GM12892 (cell line): ENCODE measurements around the gene CDCA4.

Experiments
- POLR2A ChIP-seq: IDR thresholded peaks from 2 replicates; pipeline ENCODE4 v1.6.1; 2011; ENCODE audit warnings: low read depth, low read length, control low read depth
- POLR2AphosphoS5 ChIP-seq: IDR thresholded peaks from 2 replicates; pipeline ENCODE4 v1.6.1; 2011; ENCODE audit warnings: low read depth, low read length, control low read depth
- TAF1 ChIP-seq: IDR thresholded peaks from 2 replicates; pipeline ENCODE4 v1.6.1; 2011; ENCODE audit warnings: low read depth, mild to moderate bottlenecking, control low read depth, low read length, borderline replicate concordance

DNA sequence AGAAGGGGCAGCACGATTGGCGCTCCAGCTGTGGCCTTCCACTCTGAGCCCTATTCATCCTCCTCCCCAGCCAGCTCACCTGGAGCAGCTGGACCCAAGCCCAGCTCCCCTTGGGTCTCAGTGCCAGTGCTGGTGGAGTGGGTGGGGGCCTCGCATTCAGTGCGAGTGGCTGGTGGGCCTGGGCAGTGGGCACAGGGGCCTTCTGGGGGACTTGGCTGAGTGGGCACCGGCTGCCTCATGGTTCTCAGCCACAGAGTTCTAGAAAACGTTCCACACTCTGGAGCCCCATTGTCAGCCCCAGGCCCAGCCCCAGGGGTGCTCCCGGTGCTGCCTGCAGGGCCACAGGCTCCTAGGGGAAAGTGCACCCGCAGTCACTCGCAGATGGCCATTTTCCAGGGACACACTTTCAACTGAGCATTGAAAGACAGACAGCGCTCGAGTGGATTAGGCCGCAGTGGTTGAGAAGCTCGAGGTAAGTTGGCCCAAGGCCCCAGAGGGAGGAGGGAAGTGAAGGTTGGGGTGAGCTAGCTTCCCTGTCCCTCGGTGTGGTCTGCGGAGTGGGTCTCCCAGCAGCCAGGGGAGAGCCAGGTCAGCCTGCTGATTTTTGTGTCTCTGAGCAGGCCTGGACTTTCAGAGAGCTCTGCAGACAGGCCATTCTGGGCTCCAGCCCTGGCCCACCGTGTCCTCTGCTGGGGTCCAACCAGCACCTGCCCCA is 31.5 kb downstream of the CDCA4 start:
- no peak for TF ChIP-seq TAF1
- no peak for TF ChIP-seq POLR2AphosphoS5
- no peak for TF ChIP-seq POLR2A
